ENCODE measurements around the gene TIMM23.

- TF ChIP-seq POLR2A (IDR thresholded peaks at IDR 0.05; ENCODE audit: borderline replicate concordance, extremely low read depth, insufficient read depth, insufficient read length) (no peak), SIN3A (IDR thresholded peaks at IDR 0.05; ENCODE audit: low read depth) (no peak), CTCF (IDR thresholded peaks at IDR 0.05 in 2 of 3, conservative IDR thresholded peaks at IDR 0.05 in 1 of 3; ENCODE audit: borderline replicate concordance in 1 of 3, insufficient read depth in 1 of 3, low read depth in 2 of 3, low read length in 2 of 3) (no peak), POLR2AphosphoS5 (IDR thresholded peaks at IDR 0.05; ENCODE audit: low read depth, low read length) (no peak), EZH2 (IDR thresholded peaks at IDR 0.05) (no peak)
These were observed 25.3 kb downstream of the TIMM23 start for GRCh38 chr10:45997557-45997956.
